HepG2 (cell line): Measurements from ENCODE around the gene AMHR2. TPM values are rescaled to one million over a fixed set of nuclear protein-coding genes. Genes with fewer than 3 reads are reported as not detected.

Source experiments
- CSRNP1 ChIP-seq: sonication (generic); formaldehyde crosslinking; IDR thresholded peaks from 2 replicates; pipeline ENCODE4 v1.8.1; 2023; ENCODE audit warnings: mild to moderate bottlenecking, missing genetic modification reagents
- EEA1 ChIP-seq: sonication (generic); formaldehyde crosslinking; IDR thresholded peaks from 2 replicates; pipeline ENCODE4 v1.5.1; 2020; ENCODE audit warnings: mild to moderate bottlenecking, missing genetic modification reagents, borderline replicate concordance
- GABPA ChIP-seq, 2 experiments: IDR thresholded peaks; 2 replicates each; pipeline ENCODE4 v1.6.1; 2011 to 2016; ENCODE audit warnings: low read depth in 2 of 2, low read length in 1 of 2, missing biosample characterization in 1 of 2, missing genetic modification characterization in 1 of 2
- GPBP1L1 ChIP-seq: sonication (generic); formaldehyde crosslinking; IDR thresholded peaks from 2 replicates; pipeline ENCODE4 v1.5.0; 2020; ENCODE audit warnings: mild to moderate bottlenecking, missing genetic modification reagents
- HNF1A ChIP-seq, 2 experiments: sonication (generic) in 1 of 2; formaldehyde crosslinking in 1 of 2; IDR thresholded peaks; 2 replicates each; pipeline versions ENCODE4 v1.4.0 to v1.6.1; 2016 to 2020; ENCODE audit warnings: borderline replicate concordance in 1 of 2, low read depth in 1 of 2, mild to moderate bottlenecking in 1 of 2, missing genetic modification reagents in 1 of 2
- HOXA5 ChIP-seq: sonication (generic); formaldehyde crosslinking; IDR thresholded peaks from 2 replicates; pipeline ENCODE4 v1.4.0; 2020; ENCODE audit warnings: missing genetic modification reagents
- KDM6A ChIP-seq: IDR thresholded peaks from 2 replicates; pipeline ENCODE4 v1.6.1; 2016; ENCODE audit warnings: low read depth
- NR1H2 ChIP-seq: sonication (generic); formaldehyde crosslinking; IDR thresholded peaks from 2 replicates; pipeline ENCODE4 v1.8.1; 2022; ENCODE audit warnings: low read depth, missing genetic modification reagents, borderline replicate concordance
- ZBTB1 ChIP-seq: sonication (generic); formaldehyde crosslinking; IDR thresholded peaks from 2 replicates; pipeline ENCODE4 v1.4.0; 2020; ENCODE audit warnings: missing genetic modification reagents, borderline replicate concordance
- ZBTB44 ChIP-seq: sonication (generic); formaldehyde crosslinking; IDR thresholded peaks from 2 replicates; pipeline ENCODE4 v1.4.0; 2020; ENCODE audit warnings: missing genetic modification reagents
- ZNF142 ChIP-seq: sonication (generic); formaldehyde crosslinking; IDR thresholded peaks from 2 replicates; pipeline ENCODE4 v1.4.0; 2020; ENCODE audit warnings: missing genetic modification reagents
- ZNF207 ChIP-seq: fragments of 450-650 bp; IDR thresholded peaks from 2 replicates; pipeline ENCODE4 v1.6.1; 2016; ENCODE audit warnings: antibody characterized with exemption, borderline replicate concordance
- ZNF670 ChIP-seq: sonication (generic); formaldehyde crosslinking; IDR thresholded peaks from 2 replicates; pipeline ENCODE4 v1.8.0; 2022; ENCODE audit warnings: mild to moderate bottlenecking, missing genetic modification reagents, borderline replicate concordance
- polyA plus RNA-seq, 8 experiments: library from polyadenylated mRNA; depleted of rRNA in 3 of 8; stranded (reverse) in 7 of 8; unstranded in 1 of 8; fragments of >200 nt; fragmentation: Illumina TruSeq in 4 of 8; extraction: Trizol in 4 of 8; gene quantifications; 2 replicates each; pipeline versions ENCODE4 v1.2.1 to v1.2.3, GENCODE V29; 2011 to 2016; ENCODE audit warnings: low read depth in 4 of 8, missing spikeins in 1 of 8, mixed read lengths in 1 of 8; ENCODE audit not compliant: insufficient read depth in 1 of 8
- total RNA-seq, 5 experiments: library from RNA; depleted of rRNA; stranded (reverse); fragments of >200 nt; fragmentation: Illumina TruSeq; extraction: Trizol; gene quantifications; 2 replicates each; pipeline ENCODE4 v1.2.3, GENCODE V29; 2016; ENCODE audit warnings: low read depth in 1 of 5

AMHR2 gene
- total and polyA plus RNA-seq, 2 of the 13 experiments (the other 11 are each of a cell fraction or from before 2014, with no cell fraction given) = 0.24 to 0.58 TPM

GRCh38 chr12:53451661-53452158 is 28.1 kb downstream of the AMHR2 start, which contains the start of gene PCBP2 (continued):
- peak; percentile 87; the same call in 1 of the 2 replicates for TF ChIP-seq ZNF142
- no peak for TF ChIP-seq ZNF207
- TF ChIP-seq KDM6A = no peak
- no peak for TF ChIP-seq NR1H2
- peak; percentile 88 for TF ChIP-seq GABPA (IDR thresholded peaks at IDR 0.05; ENCODE audit: low read depth, low read length)
- TF ChIP-seq GABPA (CRISPR knock-in tag; IDR thresholded peaks at IDR 0.05; ENCODE audit: low read depth) = peak; percentile 94
- no peak for TF ChIP-seq ZBTB1
- peak; percentile 70; the same call in 1 of the 2 replicates for TF ChIP-seq CSRNP1
- TF ChIP-seq HOXA5 = 0 out of 2 replicates have a peak, but pooled peaks have one; percentile 18
- TF ChIP-seq HNF1A (IDR thresholded peaks at IDR 0.05; ENCODE audit: low read depth) = no peak; the same call in 1 of the 2 replicates
- TF ChIP-seq HNF1A (CRISPR knock-in tag; IDR thresholded peaks at IDR 0.05; ENCODE audit: borderline replicate concordance) = peak; percentile 34; the same call in 1 of the 2 replicates
- TF ChIP-seq ZNF670 (CRISPR knock-in tag) = no peak
- TF ChIP-seq ZBTB44 = 0 out of 2 replicates have a peak, but pooled peaks have one; percentile 32
- no peak for TF ChIP-seq EEA1 (CRISPR knock-in tag)
- TF ChIP-seq GPBP1L1 (CRISPR knock-in tag) = no peak
